GM20000 (cell line): Measurements from ENCODE around the gene HPF1.
A peak's percentile ranks its signal among the peaks of the same experiment; 100 is the strongest.
"Not testable (repeated sequence)": the region's sequence is repeated elsewhere in the genome, so short reads cannot be mapped to it uniquely, and the experiment has no call there.

Source experiments
- DNase-seq: peaks from one replicate; pipeline ENCODE4 v3.0.0; 2012; ENCODE audit warnings: low spot score
- TF ChIP-seq, protein P1 (sequence below): IDR thresholded peaks from 2 replicates; pipeline ENCODE4 v1.5.1; 2012; ENCODE audit warnings: mild to moderate bottlenecking, control low read depth; ENCODE audit errors: extremely low read depth, missing control alignments

The HPF1 gene

GRCh38 chr4:169757575-169758184, at the start of gene HPF1:
Gene HPF1, minus strand, starts transcription at chr4:169757944. Its CDS starts 67 bp downstream, at chr4:169757877.
- TF ChIP-seq, protein P1, sequence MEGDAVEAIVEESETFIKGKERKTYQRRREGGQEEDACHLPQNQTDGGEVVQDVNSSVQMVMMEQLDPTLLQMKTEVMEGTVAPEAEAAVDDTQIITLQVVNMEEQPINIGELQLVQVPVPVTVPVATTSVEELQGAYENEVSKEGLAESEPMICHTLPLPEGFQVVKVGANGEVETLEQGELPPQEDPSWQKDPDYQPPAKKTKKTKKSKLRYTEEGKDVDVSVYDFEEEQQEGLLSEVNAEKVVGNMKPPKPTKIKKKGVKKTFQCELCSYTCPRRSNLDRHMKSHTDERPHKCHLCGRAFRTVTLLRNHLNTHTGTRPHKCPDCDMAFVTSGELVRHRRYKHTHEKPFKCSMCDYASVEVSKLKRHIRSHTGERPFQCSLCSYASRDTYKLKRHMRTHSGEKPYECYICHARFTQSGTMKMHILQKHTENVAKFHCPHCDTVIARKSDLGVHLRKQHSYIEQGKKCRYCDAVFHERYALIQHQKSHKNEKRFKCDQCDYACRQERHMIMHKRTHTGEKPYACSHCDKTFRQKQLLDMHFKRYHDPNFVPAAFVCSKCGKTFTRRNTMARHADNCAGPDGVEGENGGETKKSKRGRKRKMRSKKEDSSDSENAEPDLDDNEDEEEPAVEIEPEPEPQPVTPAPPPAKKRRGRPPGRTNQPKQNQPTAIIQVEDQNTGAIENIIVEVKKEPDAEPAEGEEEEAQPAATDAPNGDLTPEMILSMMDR = no peak
- DNase-seq = peak; percentile 94

GRCh38 chr4:169806770-169807169, 49.0 kb upstream of the HPF1 start:
- not testable (repeated sequence) for DNase-seq

DNA sequence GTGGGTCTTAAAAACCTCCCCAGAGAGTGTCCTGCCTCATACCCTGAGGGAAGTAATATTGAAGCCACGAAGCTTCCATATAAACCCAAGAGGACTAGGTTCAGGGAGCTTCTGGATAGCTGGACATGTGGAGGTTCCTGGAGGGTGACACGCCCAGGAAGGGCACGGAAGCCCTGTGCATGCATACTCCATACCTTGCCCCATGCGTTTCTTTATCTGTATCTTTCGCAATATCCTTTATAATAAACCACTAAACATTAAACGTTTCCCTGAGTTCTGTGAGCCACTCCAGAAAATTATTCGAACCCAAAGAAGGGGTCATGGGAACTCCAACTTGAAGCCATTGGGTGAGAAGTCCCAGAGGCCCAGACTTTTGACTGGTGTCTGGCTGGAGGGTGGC, 45.7 kb upstream of the HPF1 start:
- TF ChIP-seq, protein P1 = no peak
- no peak for DNase-seq

- no peak for DNase-seq
- TF ChIP-seq, protein P1 = no peak
Observed at GRCh38 chr4:169802873-169803272, 45.1 kb upstream of the HPF1 start.

DNA sequence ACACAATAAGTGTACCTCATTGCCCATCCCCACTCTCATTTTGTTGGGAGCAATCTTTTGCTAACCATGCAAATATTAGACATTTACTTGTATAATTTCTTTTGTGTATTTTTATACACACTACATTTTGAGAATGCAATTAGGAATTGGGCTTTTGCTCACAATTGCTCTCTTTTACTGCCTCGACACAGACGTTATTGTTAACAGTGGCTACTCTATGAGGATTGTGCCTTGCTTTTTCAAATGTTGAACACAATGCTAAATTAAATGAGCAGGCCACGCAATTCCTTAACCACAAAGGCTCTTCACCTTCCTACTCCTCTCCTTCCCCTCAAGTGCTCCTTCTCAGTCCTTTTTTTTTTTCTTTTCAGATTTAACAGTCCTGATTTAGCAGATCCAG, 42.8 kb upstream of the HPF1 start:
- TF ChIP-seq, protein P1 = no peak
- no peak for DNase-seq

GRCh38 chr4:169799260-169799659, 41.5 kb upstream of the HPF1 start:
- TF ChIP-seq, protein P1 = no peak
- DNase-seq = no peak

- DNase-seq = no peak
- TF ChIP-seq, protein P1 = no peak
Observed at GRCh38 chr4:169795585-169795984, 37.8 kb upstream of the HPF1 start.

DNA sequence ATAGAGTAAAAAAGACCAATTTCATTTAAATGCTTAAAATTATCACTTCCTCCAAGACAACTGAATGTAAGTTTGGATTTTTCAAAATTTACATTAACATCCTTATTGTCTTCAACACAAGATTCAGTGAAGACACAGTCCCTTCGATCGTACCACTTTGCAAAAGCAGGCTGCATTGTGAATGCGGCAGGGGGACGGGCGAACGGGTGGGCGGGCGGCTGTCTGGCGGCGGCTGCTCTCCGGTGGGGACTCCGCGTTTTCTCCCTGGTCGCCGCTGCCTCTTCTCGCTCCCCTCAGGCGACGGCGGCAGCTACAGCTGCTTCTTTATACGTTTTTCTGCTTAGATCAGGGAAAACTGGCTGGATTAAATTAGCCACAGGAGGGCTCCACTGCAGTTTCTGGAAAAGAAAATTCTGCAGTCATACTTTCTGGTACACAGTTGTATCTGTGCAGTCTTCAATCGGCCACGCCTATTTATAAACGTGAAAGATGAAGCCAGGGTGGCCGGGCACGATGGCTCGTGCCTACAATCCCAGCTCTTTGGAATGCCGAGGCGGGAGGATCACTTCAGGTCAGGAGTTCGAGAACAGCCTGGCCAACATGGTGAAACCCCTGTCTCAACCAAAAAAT, 33.9 kb upstream of the HPF1 start:
- TF ChIP-seq, protein P1 = no peak
- no peak for DNase-seq
